Smooth muscle cell (in vitro differentiated cells): Measurements from ENCODE around the gene GRIN3A. TPM values are rescaled to one million over a fixed set of nuclear protein-coding genes. Genes with fewer than 3 reads are reported as not detected.

Experiments used
- DNase-seq: peaks from one replicate; lab custom pipeline; 2025; ENCODE audit not compliant: unreplicated experiment; lab: John Stamatoyannopoulos, UW
- H2AFZ ChIP-seq: fragments of 200-600 bp; sonication (generic); 2 replicates; pipeline ENCODE4 v1.6.0; 2016; ENCODE audit warnings: antibody characterized with exemption, low read depth, mild to moderate bottlenecking
- H3F3A ChIP-seq: fragments of 200-600 bp; sonication (generic); 2 replicates; pipeline ENCODE4 v1.6.0; 2017; ENCODE audit warnings: antibody characterized with exemption, low read depth
- H3K27ac ChIP-seq: fragments of 200-600 bp; sonication (generic); 2 replicates; pipeline ENCODE4 v1.5.1; 2016; ENCODE audit warnings: low read depth, mild to moderate bottlenecking
- H3K27me3 ChIP-seq: fragments of 200-600 bp; sonication (generic); 2 replicates; pipeline ENCODE4 v1.6.1; 2016; ENCODE audit warnings: low read depth, mild to moderate bottlenecking
- H3K36me3 ChIP-seq: fragments of 200-600 bp; sonication (generic); 2 replicates; pipeline ENCODE4 v1.5.1; 2016; ENCODE audit warnings: low read depth
- H3K4me1 ChIP-seq: fragments of 200-600 bp; sonication (generic); 2 replicates; pipeline ENCODE4 v1.5.1; 2016; ENCODE audit warnings: low read depth
- H3K4me2 ChIP-seq: fragments of 200-600 bp; sonication (generic); 2 replicates; pipeline ENCODE4 v1.6.0; 2016; ENCODE audit warnings: mild to moderate bottlenecking
- H3K4me3 ChIP-seq: fragments of 200-600 bp; sonication (generic); 2 replicates; pipeline ENCODE4 v1.5.1; 2016; ENCODE audit warnings: mild to moderate bottlenecking
- H3K79me2 ChIP-seq: fragments of 200-600 bp; sonication (generic); 2 replicates; pipeline ENCODE4 v1.6.0; 2016; ENCODE audit warnings: low read depth, mild to moderate bottlenecking
- H3K9ac ChIP-seq: fragments of 200-600 bp; sonication (generic); 2 replicates; pipeline ENCODE4 v1.6.0; 2016; ENCODE audit warnings: low read depth
- H3K9me3 ChIP-seq: fragments of 200-600 bp; sonication (generic); replicated peaks from 2 replicates; pipeline ENCODE4 v1.5.1; 2016; ENCODE audit warnings: low read depth
- H4K20me1 ChIP-seq: fragments of 200-600 bp; sonication (generic); 2 replicates; pipeline ENCODE4 v1.6.0; 2016; ENCODE audit warnings: low read depth
- CTCF ChIP-seq: fragments of 200-600 bp; sonication (generic); IDR thresholded peaks from 2 replicates; pipeline ENCODE4 v1.5.1; 2017; ENCODE audit warnings: borderline replicate concordance, mild to moderate bottlenecking, antibody characterized with exemption; ENCODE audit not compliant: insufficient read depth, poor library complexity, severe bottlenecking
- WGBS: methylation state at CpG from one replicate; pipeline ENCODE4 v1.1.7; 2016; ENCODE audit warnings: low lambda C conversion rate; 5-methylcytosine and 5-hydroxymethylcytosine counted together
- polyA plus RNA-seq: library from polyadenylated mRNA; unstranded; fragments of >200 nt; fragmentation: Nextera tagmentation; extraction: Ambion mirVana; gene quantifications from 2 replicates; pipeline ENCODE4 v1.2.1, GENCODE V29; 2016
- total RNA-seq: library from RNA; depleted of rRNA; stranded (reverse); fragments of >200 nt; gene quantifications from 2 replicates; pipeline ENCODE4 v1.2.3, GENCODE V29; 2014

The GRIN3A gene
- total and polyA plus RNA-seq, 2 experiments from 2014 or later: 0.07 TPM; not detected in 1

GRCh38 chr9:101674165-101674564, 64.3 kb downstream of the GRIN3A start:
- no peak for DNase-seq
- no peaks in the 10 kb centered on the region for H3K79me2 ChIP-seq
- no peak for TF ChIP-seq CTCF
- no peak overlapping the region for H3K27ac ChIP-seq
- no peak overlapping the region for H3K4me3 ChIP-seq
- no peaks in the 10 kb centered on the region for H3K9me3 ChIP-seq
- H4K20me1 ChIP-seq: no peaks in the 10 kb centered on the region
- no peaks in the 10 kb centered on the region for H3K27me3 ChIP-seq
- no peak overlapping the region for H2AFZ ChIP-seq
- H3F3A ChIP-seq: no peaks in the 10 kb centered on the region
- no peaks in the 10 kb centered on the region for H3K4me1 ChIP-seq
- WGBS: 81% methylated on average over 1 of the region's 1 CpG
- no peak overlapping the region for H3K4me2 ChIP-seq
- no peaks in the 10 kb centered on the region for H3K36me3 ChIP-seq
- H3K9ac ChIP-seq: no peak overlapping the region

- no peaks in the 10 kb centered on the region for H3K27me3 ChIP-seq
- H3K4me3 ChIP-seq: no peak overlapping the region
- H3K27ac ChIP-seq: no peak overlapping the region
- no peaks in the 10 kb centered on the region for H3K36me3 ChIP-seq
- DNase-seq: no peak
- H3F3A ChIP-seq: no peaks in the 10 kb centered on the region
- no peak overlapping the region for H3K9ac ChIP-seq
- no peaks in the 10 kb centered on the region for H3K9me3 ChIP-seq
- no peak for TF ChIP-seq CTCF
- no peaks in the 10 kb centered on the region for H3K4me1 ChIP-seq
- WGBS: 94% methylated on average over 2 of the region's 2 CpGs
- no peaks in the 10 kb centered on the region for H4K20me1 ChIP-seq
- no peaks in the 10 kb centered on the region for H3K79me2 ChIP-seq
- no peak overlapping the region for H2AFZ ChIP-seq
- no peak overlapping the region for H3K4me2 ChIP-seq
Measured at GRCh38 chr9:101673642-101674041, 64.8 kb downstream of the GRIN3A start.

GRCh38 chr9:101671567-101671966, 66.9 kb downstream of the GRIN3A start:
- Histone ChIP-seq H3K9me3 (no peaks in the 10 kb centered on the region), H3K9ac (no peak overlapping the region), H3K4me1 (no peaks in the 10 kb centered on the region), H4K20me1 (no peaks in the 10 kb centered on the region), H3K27ac (no peak overlapping the region), H3K4me3 (no peak overlapping the region), H2AFZ (no peak overlapping the region), H3K36me3 (no peaks in the 10 kb centered on the region), H3K4me2 (no peak overlapping the region), H3F3A (no peaks in the 10 kb centered on the region), H3K27me3 (no peaks in the 10 kb centered on the region), H3K79me2 (no peaks in the 10 kb centered on the region)
- DNase-seq: no peak
- TF ChIP-seq CTCF: no peak
- 39% methylated on average over 1 of the region's 1 CpG for WGBS

- H3K27ac ChIP-seq: no peak overlapping the region
- H3K27me3 ChIP-seq: no peaks in the 10 kb centered on the region
- TF ChIP-seq CTCF: no peak
- no peak for DNase-seq
- H3K9me3 ChIP-seq: no peaks in the 10 kb centered on the region
- H3K79me2 ChIP-seq: no peaks in the 10 kb centered on the region
- no peaks in the 10 kb centered on the region for H4K20me1 ChIP-seq
- H2AFZ ChIP-seq: no peak overlapping the region
- H3K4me1 ChIP-seq: no peaks in the 10 kb centered on the region
- no peaks in the 10 kb centered on the region for H3K36me3 ChIP-seq
- no peaks in the 10 kb centered on the region for H3F3A ChIP-seq
- H3K4me3 ChIP-seq: no peak overlapping the region
- no peak overlapping the region for H3K4me2 ChIP-seq
- no peak overlapping the region for H3K9ac ChIP-seq
Measured at GRCh38 chr9:101668421-101668820, 70.0 kb downstream of the GRIN3A start.
